NCI-H1105 treated with DMSO at 0.1 percent for 48 hours (cell line): Measurements from ENCODE around the gene SLAMF6.
"Not testable (repeated sequence)": the region's sequence is repeated elsewhere in the genome, so short reads cannot be mapped to it uniquely, and the experiment has no call there.

Source experiments
- DNase-seq: peaks from one replicate; lab custom pipeline; 2025; lab: John Stamatoyannopoulos, UW

SLAMF6 gene

GRCh38 chr1:160542303-160542945, 19.4 kb upstream of the SLAMF6 start:
- no peak for DNase-seq

GRCh38 chr1:160541622-160542302, 18.7 kb upstream of the SLAMF6 start:
- DNase-seq: no peak

GRCh38 chr1:160540859-160541233, 17.8 kb upstream of the SLAMF6 start:
- no peak for DNase-seq

GRCh38 chr1:160539990-160540858, 17.2 kb upstream of the SLAMF6 start:
- no peak for DNase-seq

GRCh38 chr1:160539684-160539989, 16.6 kb upstream of the SLAMF6 start:
- DNase-seq: no peak

GRCh38 chr1:160538985-160539651, 16.1 kb upstream of the SLAMF6 start:
- no peak for DNase-seq

GRCh38 chr1:160537714-160538665, 14.9 kb upstream of the SLAMF6 start:
- no peak for DNase-seq

GRCh38 chr1:160534823-160535605, 12.0 kb upstream of the SLAMF6 start:
- no peak for DNase-seq

GRCh38 chr1:160532557-160532813, 9.4 kb upstream of the SLAMF6 start:
- not testable (repeated sequence) for DNase-seq

GRCh38 chr1:160531809-160532556, 8.9 kb upstream of the SLAMF6 start:
- not testable (repeated sequence) for DNase-seq

- DNase-seq: not testable (repeated sequence)
These were observed 6.4 kb upstream of the SLAMF6 start for GRCh38 chr1:160529401-160529952.

GRCh38 chr1:160523789-160524188, 734 bp upstream of the SLAMF6 start:
- not testable (repeated sequence) for DNase-seq

GRCh38 chr1:160522136-160522535, 919 bp downstream of the SLAMF6 start:
- no peak for DNase-seq

GRCh38 chr1:160521554-160521953, 1.5 kb downstream of the SLAMF6 start:
- no peak for DNase-seq

- DNase-seq: no peak
These were observed 2.1 kb downstream of the SLAMF6 start for GRCh38 chr1:160520999-160521398.

- no peak for DNase-seq
These were observed 2.5 kb downstream of the SLAMF6 start for GRCh38 chr1:160520582-160520981.

- DNase-seq: no peak
These were observed 3.2 kb downstream of the SLAMF6 start for GRCh38 chr1:160519642-160520435.

GRCh38 chr1:160517519-160517918, 5.5 kb downstream of the SLAMF6 start:
- not testable (repeated sequence) for DNase-seq

GRCh38 chr1:160515908-160516307, 7.1 kb downstream of the SLAMF6 start:
- not testable (repeated sequence) for DNase-seq
